DOHH2 (cell line): ENCODE results near the gene TFAP2C.

Experiments
- EZH2phosphoT487 ChIP-seq: fragments of 200-600 bp; sonication (generic); IDR thresholded peaks from 2 replicates; pipeline ENCODE4 v1.6.1; 2017; ENCODE audit warnings: borderline replicate concordance, mild to moderate bottlenecking, antibody characterized with exemption, low read length, moderate library complexity, mixed read lengths
- TF ChIP-seq, protein P1 (sequence below): fragments of 200-600 bp; sonication (generic); IDR thresholded peaks from one replicate; pipeline ENCODE4 v1.5.1; 2014; ENCODE audit warnings: antibody characterized with exemption, mild to moderate bottlenecking, low read depth, low read length; ENCODE audit not compliant: poor library complexity, severe bottlenecking

DNA sequence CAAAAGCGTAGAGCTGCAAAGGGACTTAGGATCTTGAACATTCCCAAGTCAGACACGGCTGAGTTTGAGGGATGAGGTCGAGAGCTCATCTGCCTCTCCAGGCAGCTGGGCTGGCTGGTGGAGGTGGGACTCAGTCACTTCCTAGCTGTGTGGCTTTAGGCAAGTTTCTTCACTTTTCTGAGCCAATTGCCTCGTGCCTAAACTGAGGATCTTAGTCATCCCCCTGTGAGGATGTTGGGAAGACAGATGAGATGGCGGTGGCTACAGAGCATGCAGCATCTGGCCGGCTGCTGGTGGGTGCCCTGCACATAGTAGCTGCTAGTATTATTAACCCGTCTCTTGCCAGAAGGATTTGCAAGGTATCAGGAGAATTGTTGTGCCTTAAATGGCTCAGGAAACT is 27.5 kb downstream of the TFAP2C start:
- TF ChIP-seq, protein P1, sequence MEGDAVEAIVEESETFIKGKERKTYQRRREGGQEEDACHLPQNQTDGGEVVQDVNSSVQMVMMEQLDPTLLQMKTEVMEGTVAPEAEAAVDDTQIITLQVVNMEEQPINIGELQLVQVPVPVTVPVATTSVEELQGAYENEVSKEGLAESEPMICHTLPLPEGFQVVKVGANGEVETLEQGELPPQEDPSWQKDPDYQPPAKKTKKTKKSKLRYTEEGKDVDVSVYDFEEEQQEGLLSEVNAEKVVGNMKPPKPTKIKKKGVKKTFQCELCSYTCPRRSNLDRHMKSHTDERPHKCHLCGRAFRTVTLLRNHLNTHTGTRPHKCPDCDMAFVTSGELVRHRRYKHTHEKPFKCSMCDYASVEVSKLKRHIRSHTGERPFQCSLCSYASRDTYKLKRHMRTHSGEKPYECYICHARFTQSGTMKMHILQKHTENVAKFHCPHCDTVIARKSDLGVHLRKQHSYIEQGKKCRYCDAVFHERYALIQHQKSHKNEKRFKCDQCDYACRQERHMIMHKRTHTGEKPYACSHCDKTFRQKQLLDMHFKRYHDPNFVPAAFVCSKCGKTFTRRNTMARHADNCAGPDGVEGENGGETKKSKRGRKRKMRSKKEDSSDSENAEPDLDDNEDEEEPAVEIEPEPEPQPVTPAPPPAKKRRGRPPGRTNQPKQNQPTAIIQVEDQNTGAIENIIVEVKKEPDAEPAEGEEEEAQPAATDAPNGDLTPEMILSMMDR = no peak
- no peak for TF ChIP-seq EZH2phosphoT487
